NCI-H748 (cell line): Measurements from ENCODE around the gene SLAMF6.
"Not testable (repeated sequence)": the region's sequence is repeated elsewhere in the genome, so short reads cannot be mapped to it uniquely, and the experiment has no call there.

Experiments
- DNase-seq: peaks from one replicate; lab custom pipeline; 2025; ENCODE audit not compliant: unreplicated experiment; lab: John Stamatoyannopoulos, UW

The SLAMF6 gene

DNA sequence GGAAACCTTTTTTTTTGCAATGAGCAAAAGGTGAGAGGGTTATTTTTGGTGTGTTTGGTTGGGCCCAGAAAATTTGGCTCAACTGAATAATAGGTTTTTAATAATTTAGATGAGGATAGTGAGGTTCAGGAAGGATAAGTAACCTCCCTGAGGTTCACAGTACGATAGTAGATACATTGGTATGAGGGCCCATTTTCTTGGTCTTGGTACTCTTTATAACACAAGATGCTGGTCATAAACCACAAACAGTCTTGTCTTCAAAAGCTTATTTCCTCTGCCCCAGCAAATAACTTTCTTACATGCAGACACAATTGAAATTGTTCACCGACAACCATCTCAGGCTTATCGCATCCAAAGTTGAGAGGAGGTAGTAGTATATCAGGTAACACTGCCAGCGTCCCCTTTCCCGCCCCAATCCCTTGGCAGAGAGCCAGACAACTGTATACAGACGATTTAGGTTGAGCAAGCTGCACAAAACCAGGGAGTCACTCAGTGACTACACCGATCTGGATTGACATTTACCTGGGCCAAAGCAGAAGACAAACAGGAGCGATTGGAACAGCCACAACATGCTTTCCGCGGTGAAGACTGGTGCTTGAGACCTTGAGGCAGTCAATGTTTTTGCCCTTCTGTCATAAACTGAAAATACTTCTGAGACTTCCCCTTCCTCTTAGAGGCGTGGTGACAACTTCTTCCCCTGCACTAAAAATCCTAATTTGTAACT lies at the start of gene SLAMF6:
TSS of gene SLAMF6 (minus strand) at position 634 of the 724 bp plus-strand sequence. CDS start at position 571, 63 bp downstream.
- peak; percentile 7 for DNase-seq

DNA sequence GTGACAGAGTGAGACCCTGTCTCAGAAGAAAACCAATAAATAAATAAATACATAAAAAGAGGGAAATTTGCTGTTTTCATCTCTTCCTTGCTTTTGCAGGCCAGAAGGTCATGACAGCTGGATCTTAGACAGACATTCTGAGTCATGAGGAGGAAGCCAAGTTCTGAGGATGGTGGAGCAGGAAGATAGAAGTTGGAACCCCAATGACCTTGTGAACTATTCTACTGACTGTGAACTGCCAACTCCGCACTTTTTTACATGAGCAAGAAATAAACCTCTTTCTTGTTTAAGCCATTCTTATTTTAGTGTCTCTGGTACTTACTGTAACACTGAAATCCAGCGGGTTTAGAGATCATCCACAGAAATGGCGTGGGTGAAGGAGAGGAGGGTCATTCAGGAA lies 47.8 kb upstream of the SLAMF6 start:
- no peak for DNase-seq

DNA sequence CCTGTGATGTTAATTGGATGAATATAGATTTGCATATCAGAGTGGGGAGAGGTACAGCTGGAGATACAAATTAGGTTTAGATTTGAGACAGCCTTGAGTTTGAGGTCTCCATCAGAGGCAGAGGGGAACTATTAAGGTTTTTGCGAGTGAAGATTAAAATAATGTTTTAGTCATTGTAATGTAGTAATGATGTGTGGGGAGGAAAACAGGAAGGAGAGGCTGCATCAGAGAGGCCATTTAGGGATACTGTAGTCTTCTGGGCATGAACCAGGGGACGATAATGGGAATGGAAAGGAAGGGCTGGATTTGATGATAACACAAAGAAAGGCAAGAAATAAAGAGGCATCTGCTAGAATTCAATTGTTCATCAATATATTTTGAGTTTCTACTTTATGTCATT lies 46.8 kb upstream of the SLAMF6 start:
- no peak for DNase-seq

DNA sequence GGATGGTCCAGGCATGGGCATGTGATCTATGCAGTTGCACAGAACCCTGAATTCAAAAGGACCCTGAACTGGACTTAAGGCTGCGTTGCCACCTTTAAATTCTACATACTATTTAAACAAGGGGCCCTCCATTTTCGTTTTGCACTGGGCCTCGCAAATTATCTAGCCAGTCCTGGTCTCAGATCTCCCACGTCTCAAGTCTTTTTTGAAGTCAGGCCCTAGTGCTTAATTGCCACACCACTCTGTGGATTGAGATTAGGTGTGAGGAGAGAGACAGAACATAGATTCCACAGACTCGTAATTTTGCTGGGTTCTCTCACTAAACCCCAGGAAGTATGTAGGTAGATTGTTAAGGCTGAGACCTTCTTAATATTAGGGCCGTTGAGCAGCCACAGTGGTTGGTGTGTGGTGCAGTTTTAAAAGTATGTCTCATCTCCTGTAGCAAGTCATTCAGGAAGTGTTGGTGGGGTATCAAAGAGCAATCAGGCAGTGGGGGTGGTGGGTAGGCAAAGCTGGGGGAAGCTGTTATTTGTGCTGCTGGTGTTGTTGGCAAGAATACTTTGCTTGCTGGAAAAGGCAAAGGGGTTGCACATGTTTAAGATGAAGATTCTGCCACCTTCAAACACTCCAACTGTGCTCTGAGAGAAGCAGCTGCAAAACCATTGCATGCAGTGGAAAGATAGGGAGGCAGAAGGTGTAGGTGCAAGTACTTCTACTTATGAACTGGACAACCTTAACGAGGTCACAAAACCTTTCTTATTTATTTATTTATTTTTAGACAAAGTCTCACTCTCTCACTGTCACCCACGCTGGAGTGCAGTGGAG lies 45.0 kb upstream of the SLAMF6 start:
- DNase-seq, result no peak

DNA sequence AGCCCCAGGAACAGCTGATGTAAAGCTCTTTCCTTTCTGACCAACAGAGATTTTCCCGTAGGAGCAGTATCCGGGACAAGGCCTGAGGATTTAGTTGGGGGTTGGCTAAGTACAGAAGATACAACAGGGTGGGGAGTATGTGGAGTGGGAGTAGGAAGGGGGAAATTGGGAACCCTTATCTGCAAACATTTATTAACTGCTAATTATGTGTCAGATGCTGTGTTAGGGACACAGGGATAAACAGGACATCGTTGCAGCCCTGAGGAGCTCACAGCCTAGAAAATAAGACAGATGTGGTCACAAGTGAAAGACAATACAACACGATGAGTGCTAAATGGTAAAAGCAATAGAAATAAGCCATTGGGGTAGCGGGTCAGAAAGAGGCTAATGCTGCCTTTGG lies 44.3 kb upstream of the SLAMF6 start:
- DNase-seq, result no peak

DNA sequence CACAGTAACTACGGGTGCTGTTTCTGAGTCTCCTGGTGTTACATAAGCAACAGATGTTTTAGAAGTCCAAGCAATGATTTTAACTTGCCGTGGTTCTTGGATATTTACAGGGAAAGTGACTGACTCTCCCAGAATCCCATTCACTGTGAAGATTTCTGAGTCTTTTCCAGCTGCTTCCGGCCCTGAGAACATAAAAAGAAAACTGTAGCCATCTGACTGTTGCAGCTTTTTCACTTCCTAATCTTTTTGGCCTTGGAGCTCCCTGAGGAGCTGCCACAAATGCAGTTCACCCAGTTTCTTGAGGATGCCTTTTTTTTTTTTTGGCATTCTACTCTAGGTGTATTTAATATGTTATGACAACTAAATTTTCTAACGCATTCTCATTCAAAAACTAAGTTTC lies 42.5 kb upstream of the SLAMF6 start:
- no peak for DNase-seq

DNA sequence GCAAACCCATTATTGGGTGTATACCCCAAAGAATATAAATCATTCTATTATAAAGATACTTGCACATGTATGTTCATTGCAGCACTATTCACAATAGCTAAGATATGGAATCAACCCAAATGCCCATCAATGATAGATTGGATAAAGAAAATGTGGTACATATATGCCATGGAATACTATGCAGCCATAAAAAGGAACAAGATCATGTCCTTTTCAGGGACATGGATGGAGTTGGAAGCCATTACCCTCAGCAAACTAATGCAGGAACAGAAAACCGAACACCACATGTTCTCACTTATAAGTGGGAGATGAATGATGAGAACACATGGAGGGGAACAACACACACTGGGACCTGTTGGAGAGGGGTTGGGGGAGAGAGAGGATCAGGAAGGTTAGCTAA lies 40.2 kb upstream of the SLAMF6 start:
- DNase-seq, result not testable (repeated sequence)

DNA sequence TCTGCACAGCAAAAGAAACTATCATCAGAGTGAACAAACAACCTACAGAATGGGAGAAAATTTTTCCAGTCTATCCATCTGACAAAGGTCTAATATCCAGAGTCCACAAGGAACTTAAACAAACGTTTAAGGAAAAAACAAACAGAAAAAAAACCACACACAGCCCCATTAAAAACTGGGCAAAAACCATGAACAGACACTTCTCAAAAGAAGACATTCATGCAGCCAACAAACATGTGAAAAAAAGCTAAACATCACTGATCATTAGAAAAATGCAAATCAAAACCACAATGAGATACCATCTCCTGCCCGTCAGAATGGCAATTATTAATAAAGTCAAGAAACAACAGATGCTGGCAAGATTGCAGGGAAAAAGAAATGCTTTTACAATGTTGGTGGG lies 39.7 kb upstream of the SLAMF6 start:
- DNase-seq, result not testable (repeated sequence)

DNA sequence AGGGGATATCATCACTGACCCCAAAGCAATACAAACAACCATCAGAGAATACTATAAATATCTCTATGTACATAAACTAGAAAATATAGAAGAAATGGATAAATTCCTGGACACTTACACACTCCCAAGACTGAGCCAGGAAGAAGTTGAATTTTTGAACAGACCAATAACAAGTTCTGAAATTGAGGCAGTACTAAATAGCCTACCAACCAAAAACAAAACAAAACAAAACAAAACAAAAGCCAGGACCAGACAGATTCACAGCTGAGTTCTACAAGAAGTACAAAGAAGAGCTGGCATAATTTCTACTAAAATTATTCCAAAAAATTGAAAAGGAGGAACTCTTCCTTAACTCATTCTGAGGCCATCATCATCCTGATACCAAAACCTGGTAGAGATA lies 37.8 kb upstream of the SLAMF6 start:
- DNase-seq, result no peak

DNA sequence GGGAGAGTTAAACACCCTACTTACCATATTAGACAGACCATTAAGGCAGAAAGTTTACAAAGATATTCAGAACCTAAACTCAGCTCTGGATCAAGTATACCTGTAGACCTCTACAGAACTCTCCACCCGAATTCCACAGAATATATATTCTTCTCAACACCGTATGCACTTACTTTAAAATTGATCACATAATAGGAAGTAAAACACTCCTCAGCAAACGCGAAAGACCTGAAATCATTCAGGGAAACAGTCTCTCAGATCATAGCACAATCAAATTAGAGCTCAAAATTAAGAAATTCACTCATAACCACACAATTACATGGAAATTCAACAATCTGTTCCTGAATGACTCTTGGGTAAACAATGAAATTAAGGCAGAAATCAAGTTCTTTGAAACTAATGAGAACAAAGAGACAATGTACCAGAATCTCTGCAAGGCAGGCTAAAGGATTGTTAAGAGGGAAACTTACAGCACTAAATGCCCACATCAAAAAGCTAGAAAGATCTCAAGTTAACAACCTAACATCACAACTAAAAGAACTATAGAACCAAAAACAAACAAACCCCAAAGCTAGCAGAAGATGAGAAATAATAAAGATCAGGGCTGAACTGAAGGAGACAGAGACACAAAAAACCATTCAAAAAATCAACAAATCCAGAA lies 37.1 kb upstream of the SLAMF6 start:
- no peak for DNase-seq

DNA sequence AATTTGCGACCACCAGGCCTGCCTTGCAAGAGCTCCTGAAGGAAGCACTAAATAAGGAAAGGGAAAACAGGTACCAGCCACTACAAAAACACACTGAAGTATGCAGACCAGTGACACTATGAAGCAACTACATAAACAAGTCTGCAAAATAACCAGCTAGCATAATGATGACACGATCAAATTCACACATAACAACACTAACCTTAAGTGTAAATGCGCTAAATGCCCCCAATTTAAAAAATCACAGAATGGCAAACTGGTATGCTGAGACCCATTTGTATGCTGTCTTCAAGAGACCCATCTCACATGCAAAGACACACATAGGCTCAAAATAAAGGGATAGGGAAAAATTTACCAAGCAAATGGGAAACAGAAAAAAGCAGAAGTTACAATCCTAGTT lies 36.4 kb upstream of the SLAMF6 start:
- DNase-seq, result not testable (repeated sequence)

DNA sequence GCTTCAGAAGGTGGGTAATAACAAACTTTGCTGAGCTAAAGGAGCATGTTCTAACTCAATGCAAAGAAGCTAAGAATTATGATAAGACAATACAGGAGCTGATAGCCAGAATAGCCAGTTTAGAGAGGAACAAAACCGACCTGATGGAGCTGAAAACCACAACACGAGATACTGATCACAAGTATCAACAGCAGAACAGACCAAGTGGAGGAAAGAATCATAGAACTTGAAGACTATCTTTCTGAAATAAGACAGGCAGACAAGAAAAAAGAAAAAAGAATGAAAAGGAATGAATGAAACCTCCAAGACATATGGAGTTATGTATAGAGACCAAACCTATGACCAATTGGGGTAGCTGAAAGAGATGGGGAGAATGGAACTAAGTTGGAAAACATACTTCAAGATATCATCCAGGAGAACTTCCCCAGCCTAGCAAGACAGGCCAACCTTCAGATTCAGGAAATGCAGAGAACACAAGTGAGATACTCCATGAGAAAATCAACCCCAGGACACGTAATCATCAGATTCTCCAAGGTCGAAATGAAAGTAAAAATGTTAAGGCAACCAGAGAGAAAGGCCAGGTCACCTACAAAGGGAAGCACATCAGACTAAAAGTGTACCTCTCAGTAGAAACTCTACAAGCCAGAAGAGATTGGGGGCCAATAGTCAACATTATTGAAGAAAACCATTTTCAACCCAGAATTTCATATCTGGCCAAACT lies 35.8 kb upstream of the SLAMF6 start:
- DNase-seq, result no peak

DNA sequence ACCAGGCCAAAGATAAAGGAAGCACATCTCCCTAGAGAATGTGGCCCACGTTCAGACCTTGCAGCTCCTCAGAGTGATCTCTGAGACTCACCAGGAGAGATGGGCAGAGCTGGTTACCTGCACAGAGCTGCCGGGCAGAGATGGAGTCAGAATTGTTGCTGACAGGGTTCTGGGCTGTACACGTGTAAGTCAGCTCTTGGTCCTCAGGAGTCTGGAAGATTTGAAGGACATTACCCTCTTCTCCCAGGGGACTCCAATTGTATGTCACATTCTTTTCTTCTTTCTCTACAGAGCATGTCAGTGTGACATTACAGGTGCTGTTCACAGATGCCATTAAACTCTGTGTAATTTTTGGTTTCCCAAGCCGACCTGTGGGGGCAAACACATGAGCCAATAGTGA lies 30.7 kb upstream of the SLAMF6 start:
- DNase-seq, result no peak

DNA sequence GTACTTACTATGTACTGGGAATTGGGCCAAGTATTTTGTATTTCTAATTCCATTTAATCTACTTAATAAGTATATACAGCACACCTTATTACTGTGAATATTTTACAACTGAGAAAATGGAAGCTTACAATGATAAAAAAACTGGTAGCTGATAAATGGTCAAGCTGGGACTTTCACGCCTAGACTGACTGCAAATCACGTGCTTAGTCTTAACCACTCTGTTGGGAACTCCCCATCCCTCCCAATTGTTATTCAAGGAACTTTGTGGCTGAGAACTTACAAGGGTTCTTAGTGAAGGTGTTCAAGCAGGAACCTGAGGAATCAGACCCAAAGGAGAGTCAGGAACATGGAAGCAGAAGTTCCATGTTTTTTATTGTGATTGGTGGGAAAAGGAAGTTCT lies 29.4 kb upstream of the SLAMF6 start:
- no peak for DNase-seq

DNA sequence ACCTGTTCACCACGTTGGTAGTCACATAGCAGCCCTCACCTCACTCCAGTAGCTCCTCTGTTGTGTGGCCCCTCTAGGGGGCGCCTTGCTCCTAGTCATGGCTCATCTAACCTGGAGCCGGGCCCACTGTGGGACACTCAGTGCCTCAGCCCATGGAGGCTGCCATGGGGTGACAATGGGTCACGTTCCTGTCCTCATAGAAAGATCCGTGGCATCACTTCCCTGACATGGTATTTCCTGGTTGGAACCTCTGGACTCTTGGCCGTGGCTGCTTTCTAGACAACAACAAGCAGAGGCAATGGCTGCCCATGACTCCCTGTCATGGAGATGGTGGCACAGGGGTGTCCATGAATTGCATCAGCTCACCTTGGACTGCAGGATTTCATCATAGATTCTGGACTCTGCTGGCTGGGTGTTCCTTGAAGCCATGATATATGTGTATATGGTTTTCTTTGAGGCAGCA lies 27.5 kb upstream of the SLAMF6 start:
- no peak for DNase-seq

DNA sequence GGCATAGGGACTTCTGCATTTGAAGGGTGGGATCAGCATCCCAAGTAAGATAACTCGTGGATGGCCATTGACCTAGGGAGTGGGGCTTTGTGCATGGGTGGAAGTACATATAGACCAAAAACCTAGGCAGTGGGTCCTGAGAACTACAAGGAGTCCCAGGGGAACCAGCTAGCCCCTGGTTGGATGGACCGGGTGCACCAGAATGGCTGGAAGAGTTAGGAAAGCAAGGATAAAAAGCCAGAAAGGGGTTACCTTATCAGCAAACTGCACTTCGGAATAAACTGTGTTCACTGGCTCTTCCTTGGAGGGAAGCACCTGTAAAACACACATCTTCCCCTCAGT lies 26.6 kb upstream of the SLAMF6 start:
- DNase-seq, result no peak

DNA sequence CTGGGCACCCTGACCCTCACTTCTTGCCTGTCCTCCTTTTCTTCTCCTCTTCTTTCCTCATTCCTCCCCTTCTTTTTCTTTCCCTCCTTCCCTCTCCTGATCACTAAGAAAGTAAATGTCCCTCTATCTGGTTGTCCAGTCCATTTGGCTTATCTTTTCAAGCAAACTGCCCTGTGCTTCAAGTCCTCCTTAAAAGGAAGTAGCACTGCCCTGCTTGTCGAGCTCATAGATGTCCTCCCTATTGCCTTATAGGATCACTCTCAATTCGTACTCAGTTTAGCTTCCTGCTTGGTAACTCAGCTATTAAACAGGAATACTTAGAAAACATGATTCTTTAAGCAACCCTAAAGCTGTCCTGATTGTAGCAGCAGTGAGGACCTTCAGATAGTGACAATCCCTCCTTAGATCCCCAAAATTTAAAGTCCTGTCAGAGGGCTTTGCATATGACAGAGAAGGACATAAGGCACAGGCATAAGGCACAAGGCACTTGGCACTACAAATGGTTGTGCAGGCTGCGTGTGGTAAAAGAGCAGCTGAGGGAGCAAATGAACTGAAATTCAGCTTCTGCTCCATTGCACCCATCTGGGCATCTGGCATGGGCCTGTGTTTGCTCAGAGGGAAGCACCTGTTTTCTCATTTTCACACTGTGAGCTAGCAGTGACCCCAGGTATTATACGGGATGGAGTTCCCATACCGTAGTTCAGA lies 26.1 kb upstream of the SLAMF6 start:
- DNase-seq, result no peak

DNA sequence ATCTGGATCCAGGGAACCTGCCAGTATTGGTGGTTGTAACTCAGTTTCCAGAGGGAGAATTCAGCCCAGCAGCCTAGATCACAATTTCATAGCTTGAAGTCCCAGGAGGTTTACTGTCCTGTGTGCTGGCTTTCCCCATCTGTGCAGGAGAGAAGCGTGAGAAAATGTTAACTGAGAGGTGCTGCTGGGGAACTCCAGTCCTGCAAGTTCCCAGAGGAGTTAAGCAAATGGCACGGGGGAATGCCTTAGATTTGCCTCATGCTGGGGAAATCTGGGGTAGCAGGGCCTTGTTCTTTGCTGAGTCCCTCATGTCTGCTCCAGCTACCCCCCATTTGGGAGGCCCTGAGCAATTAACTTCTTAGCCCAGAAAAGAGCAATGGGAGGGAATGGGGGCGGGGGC lies 25.1 kb upstream of the SLAMF6 start:
- no peak for DNase-seq

DNA sequence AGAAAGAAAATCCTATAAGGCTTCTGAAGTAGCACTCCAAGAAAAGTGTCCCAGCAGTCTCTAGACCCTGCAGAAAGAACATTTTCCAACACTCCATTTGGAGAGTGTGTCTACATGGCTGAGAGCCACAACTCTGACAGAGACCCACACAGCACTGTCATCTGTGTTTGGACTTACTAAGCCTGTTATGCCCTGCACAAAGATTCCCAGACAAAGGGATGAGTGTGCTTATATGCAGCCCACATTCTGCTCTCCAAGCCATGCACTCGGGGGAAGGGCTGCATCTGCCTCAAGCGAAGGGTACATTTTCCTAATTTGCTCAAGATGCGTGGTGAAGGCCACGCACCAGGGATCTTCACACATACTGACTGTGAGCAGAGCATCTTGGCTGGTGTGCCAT lies 24.4 kb upstream of the SLAMF6 start:
- DNase-seq, result no peak

DNA sequence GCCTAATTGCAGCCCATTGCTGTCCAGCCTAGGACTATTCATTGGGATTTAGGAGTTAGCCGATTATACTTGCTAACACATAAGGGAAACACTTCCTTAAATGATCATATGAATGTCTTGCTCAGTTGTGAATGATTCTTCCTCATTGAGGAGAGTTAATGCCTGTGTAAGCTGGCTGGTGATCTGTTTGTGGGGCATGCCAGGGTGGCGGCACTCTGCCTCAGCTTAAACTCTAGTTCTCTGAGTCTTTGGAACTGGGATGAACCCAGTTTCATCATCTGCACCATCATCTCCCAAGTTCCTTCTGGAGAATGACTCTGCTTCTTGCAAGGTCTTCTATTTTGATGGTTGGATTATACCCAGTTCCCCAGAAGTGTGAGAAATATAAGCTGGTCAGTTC lies 23.9 kb upstream of the SLAMF6 start:
- DNase-seq, result no peak

DNA sequence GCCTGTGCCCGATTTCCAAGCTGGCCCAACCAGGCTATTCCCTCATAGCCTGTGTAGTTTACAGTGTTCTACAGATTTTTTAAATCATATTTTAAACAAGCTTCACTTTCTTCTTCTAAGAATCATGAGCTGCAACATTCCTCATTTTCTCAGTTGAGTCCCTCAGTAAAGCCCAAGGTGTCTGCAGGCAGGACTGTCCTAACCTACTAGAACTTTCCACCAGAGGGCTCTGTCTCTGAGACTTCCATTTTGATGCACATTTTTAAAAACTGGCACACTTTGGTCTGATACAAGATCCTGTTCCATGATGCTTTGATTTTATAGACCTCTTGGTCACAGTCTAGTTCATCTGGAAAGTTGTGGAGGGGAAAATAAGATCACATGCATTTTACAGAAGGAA lies 21.6 kb upstream of the SLAMF6 start:
- no peak for DNase-seq
